GM19468 (cell line): ENCODE measurements around the gene ARHGAP27.

Source experiments
- ATAC-seq: cut with Tn5 transposase; IDR thresholded peaks from one replicate; pipeline ENCODE4 v1.9.1; 2021; ENCODE audit warnings: mild to moderate bottlenecking, moderate library complexity, moderate number of reproducible peaks; ENCODE audit not compliant: unreplicated experiment; ENCODE audit errors: extremely low read depth

The ARHGAP27 gene

GRCh38 chr17:45431531-45432404 is 902 bp downstream of the ARHGAP27 start:
- ATAC-seq = no peak

- no peak for ATAC-seq
These were observed 1.7 kb downstream of the ARHGAP27 start for GRCh38 chr17:45430738-45431530.

- ATAC-seq = no peak
These were observed 2.5 kb downstream of the ARHGAP27 start for GRCh38 chr17:45430006-45430737.

- ATAC-seq = no peak
These were observed 3.2 kb downstream of the ARHGAP27 start for GRCh38 chr17:45429339-45430005.

GRCh38 chr17:45428931-45429338 is 3.7 kb downstream of the ARHGAP27 start:
- no peak for ATAC-seq

GRCh38 chr17:45428050-45428617 is 4.5 kb downstream of the ARHGAP27 start:
- peak; percentile 63 for ATAC-seq

GRCh38 chr17:45427181-45427835 is 5.4 kb downstream of the ARHGAP27 start:
- no peak for ATAC-seq

- ATAC-seq = no peak
These were observed 6.1 kb downstream of the ARHGAP27 start for GRCh38 chr17:45426561-45426960.

- no peak for ATAC-seq
These were observed 6.7 kb downstream of the ARHGAP27 start for GRCh38 chr17:45425984-45426413.

- no peak for ATAC-seq
These were observed 7.3 kb downstream of the ARHGAP27 start for GRCh38 chr17:45425125-45425983.

GRCh38 chr17:45424769-45425124 is 7.9 kb downstream of the ARHGAP27 start:
- no peak for ATAC-seq

GRCh38 chr17:45423975-45424335 is 8.7 kb downstream of the ARHGAP27 start:
- ATAC-seq = no peak

GRCh38 chr17:45423304-45423974 is 9.2 kb downstream of the ARHGAP27 start:
- ATAC-seq = no peak

- no peak for ATAC-seq
These were observed 17.4 kb downstream of the ARHGAP27 start for GRCh38 chr17:45414990-45415881.

GRCh38 chr17:45413498-45413923 is 19.2 kb downstream of the ARHGAP27 start:
- no peak for ATAC-seq

- ATAC-seq = no peak
These were observed 21.1 kb downstream of the ARHGAP27 start for GRCh38 chr17:45411348-45412105.
